ENCODE results near the gene FAM131A.

The FAM131A gene

DNA sequence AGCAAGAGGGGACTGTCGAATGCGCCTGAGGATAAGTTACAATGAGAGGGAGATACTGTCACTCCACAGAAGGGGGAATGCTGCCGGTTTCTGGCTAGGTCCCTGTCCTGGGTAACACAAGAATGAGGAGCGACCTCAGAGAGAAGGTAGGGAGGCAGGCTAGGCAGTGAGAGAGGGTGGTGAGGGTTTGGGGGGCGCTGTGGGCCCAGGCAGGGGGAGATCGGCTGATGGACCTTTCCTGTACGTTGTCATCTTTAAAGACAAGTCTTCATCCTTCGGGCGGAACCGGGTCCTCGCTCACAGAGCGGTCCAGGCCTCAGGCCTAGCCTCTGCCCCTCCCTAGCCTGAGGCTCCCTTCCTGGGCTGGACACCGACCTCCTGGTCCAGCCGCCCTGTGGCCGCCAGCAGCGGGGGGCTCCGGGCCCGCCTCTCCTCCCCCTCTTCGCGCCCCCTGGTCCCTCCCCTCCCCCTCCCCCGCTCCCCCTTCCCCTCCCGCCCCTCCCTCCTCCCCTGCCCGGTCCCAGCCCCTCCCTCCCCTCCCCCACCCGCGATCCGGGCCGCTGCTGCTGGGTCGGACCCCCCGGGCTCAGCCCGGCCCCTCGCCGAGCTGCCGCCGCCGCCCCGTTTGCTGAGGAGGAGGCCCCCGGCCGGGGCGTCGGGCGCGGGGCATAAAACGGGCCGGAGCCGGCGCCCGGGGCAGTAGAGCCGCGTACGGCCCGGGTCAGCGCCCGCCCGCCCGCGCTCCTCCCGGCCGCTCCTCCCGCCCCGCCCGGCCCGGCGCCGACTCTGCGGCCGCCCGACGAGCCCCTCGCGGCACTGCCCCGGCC lies 42.2 kb downstream of the FAM131A start, which contains the start of gene CHRD:
Gene CHRD (plus strand): TSS at position 697 of the 827 bp plus-strand sequence. CDS start 265 bp downstream, outside the sequence.
- TF ChIP-seq, protein P1, sequence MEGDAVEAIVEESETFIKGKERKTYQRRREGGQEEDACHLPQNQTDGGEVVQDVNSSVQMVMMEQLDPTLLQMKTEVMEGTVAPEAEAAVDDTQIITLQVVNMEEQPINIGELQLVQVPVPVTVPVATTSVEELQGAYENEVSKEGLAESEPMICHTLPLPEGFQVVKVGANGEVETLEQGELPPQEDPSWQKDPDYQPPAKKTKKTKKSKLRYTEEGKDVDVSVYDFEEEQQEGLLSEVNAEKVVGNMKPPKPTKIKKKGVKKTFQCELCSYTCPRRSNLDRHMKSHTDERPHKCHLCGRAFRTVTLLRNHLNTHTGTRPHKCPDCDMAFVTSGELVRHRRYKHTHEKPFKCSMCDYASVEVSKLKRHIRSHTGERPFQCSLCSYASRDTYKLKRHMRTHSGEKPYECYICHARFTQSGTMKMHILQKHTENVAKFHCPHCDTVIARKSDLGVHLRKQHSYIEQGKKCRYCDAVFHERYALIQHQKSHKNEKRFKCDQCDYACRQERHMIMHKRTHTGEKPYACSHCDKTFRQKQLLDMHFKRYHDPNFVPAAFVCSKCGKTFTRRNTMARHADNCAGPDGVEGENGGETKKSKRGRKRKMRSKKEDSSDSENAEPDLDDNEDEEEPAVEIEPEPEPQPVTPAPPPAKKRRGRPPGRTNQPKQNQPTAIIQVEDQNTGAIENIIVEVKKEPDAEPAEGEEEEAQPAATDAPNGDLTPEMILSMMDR (IDR thresholded peaks at IDR 0.05; ENCODE audit: low read depth, low read length): no peak
- H3K4me3 ChIP-seq (ENCODE audit: low read depth, low read length): 0 out of 2 replicates have a peak within 1 kb of the TSS, but pooled peaks have one; percentile 14

DNA sequence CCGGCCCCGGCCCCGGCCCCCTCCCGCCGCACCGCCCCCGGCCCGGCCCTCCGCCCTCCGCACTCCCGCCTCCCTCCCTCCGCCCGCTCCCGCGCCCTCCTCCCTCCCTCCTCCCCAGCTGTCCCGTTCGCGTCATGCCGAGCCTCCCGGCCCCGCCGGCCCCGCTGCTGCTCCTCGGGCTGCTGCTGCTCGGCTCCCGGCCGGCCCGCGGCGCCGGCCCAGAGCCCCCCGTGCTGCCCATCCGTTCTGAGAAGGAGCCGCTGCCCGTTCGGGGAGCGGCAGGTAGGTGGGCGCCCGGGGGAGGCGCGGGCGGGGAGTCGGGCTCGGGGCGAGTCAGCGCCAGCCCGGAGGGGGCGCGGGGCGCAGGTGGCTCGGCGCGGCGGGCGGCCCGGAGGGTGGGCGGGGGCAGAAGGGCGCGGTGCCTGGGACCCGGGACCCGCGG lies 42.8 kb downstream of the FAM131A start:
- 0 out of 2 replicates have a peak overlapping the region, but pooled peaks have one; percentile 14 for H3K4me3 ChIP-seq (ENCODE audit: low read depth, low read length)
- TF ChIP-seq, protein P1 (IDR thresholded peaks at IDR 0.05; ENCODE audit: low read depth, low read length): no peak

DNA sequence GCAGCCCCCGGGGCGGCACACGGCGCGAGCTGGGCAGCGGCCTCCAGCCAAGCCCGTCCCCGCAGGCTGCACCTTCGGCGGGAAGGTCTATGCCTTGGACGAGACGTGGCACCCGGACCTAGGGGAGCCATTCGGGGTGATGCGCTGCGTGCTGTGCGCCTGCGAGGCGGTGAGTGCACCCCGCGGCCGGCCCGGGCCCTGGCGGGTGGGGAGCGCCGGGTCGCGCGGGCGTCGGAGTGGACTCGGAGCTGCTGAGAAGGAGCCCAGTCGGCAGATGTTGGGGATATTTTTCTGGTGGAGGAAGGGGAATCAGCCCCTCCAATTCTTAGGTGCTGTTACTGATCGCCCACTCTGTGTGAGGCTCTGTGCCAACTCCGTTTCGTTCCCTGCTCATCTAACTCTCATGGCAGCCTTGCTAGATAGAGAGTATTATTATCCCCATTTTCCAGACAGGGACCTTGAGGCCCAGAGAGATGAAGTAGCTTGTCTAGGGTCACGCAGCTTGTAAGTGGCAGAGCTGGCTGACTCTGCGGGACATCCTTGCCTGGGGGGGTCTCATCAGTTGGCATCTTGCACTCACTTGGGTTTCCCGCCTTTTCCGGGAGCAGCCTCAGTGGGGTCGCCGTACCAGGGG lies 43.3 kb downstream of the FAM131A start:
- H3K4me3 ChIP-seq (ENCODE audit: low read depth, low read length): no peak overlapping the region

GRCh38 chr3:184381261-184382224 lies 44.1 kb downstream of the FAM131A start:
- TF ChIP-seq, protein P1 (IDR thresholded peaks at IDR 0.05; ENCODE audit: low read depth, low read length): no peak
- H3K4me3 ChIP-seq (ENCODE audit: low read depth, low read length): no peak overlapping the region

More for the DNA sequence above, 43.3 kb downstream of the FAM131A start:
- TF ChIP-seq, protein P1 (IDR thresholded peaks at IDR 0.05; ENCODE audit: low read depth, low read length): no peak

- TF ChIP-seq, protein P1 (IDR thresholded peaks at IDR 0.05; ENCODE audit: low read depth, low read length): no peak
- no peak overlapping the region for H3K4me3 ChIP-seq (ENCODE audit: low read depth, low read length)
These were observed 45.1 kb downstream of the FAM131A start for GRCh38 chr3:184382326-184383032.

- TF ChIP-seq, protein P1 (IDR thresholded peaks at IDR 0.05; ENCODE audit: low read depth, low read length): no peak
- H3K4me3 ChIP-seq (ENCODE audit: low read depth, low read length): no peak overlapping the region
These were observed 45.8 kb downstream of the FAM131A start for GRCh38 chr3:184383033-184383740.
